CD4-positive, CD25-positive, alpha-beta regulatory T cell (primary cell): ENCODE measurements around the gene PRDX4. TPM values are rescaled to one million over a fixed set of nuclear protein-coding genes. Genes with fewer than 3 reads are reported as not detected.

ENCODE experiments used
- ATAC-seq, 2 donors: fragments of 150-1000 bp; cut with Tn5 transposase; one replicate each; pipeline ENCODE4 v1.10.0; 2021; ENCODE audit warnings: low read depth in 2 of 2, moderate number of reproducible peaks in 2 of 2, moderate library complexity in 1 of 2
- DNase-seq, 3 donors: peaks; one replicate each; pipeline versions ENCODE4 v3.0.0 to v3.0.0-alpha.2; 2012 to 2022; ENCODE audit warnings: mixed read lengths in 1 of 3
- H3K27ac ChIP-seq: one replicate; pipeline ENCODE4 v1.7.0; 2013; ENCODE audit warnings: mild to moderate bottlenecking, low read length; ENCODE audit not compliant: insufficient read depth, poor library complexity, severe bottlenecking
- H3K27me3 ChIP-seq: one replicate; pipeline ENCODE4 v1.7.0; 2013; ENCODE audit warnings: low read length; ENCODE audit not compliant: control insufficient read depth, insufficient read depth
- H3K36me3 ChIP-seq: one replicate; pipeline ENCODE4 v1.7.0; 2013; ENCODE audit warnings: mild to moderate bottlenecking, low read length, moderate library complexity; ENCODE audit not compliant: control insufficient read depth, insufficient read depth
- H3K4me1 ChIP-seq: 2 replicates; pipeline ENCODE4 v1.7.0; 2013; ENCODE audit warnings: mild to moderate bottlenecking, low read length; ENCODE audit not compliant: insufficient read depth, control insufficient read depth, poor library complexity, severe bottlenecking
- H3K4me3 ChIP-seq: one replicate; pipeline ENCODE4 v1.7.0; 2013; ENCODE audit warnings: low read depth, mild to moderate bottlenecking, low read length, moderate library complexity
- H3K9me3 ChIP-seq, 2 experiments: 1 replicate in 1 of 2; 2 replicates in 1 of 2; pipeline ENCODE4 v1.7.0; 2013; ENCODE audit warnings: low read length in 2 of 2, mild to moderate bottlenecking in 1 of 2, moderate library complexity in 1 of 2; ENCODE audit not compliant: control insufficient read depth in 2 of 2
- H3K27ac Mint-ChIP-seq, 3 donors: one replicate each; pipeline ENCODE4 v1.8.0; 2020 to 2022; ENCODE audit warnings: mild to moderate bottlenecking in 3 of 3, mixed read lengths in 3 of 3, moderate library complexity in 2 of 3
- H3K27me3 Mint-ChIP-seq: one replicate; pipeline ENCODE4 v1.8.0; 2022; ENCODE audit warnings: mild to moderate bottlenecking, mixed read lengths
- H3K36me3 Mint-ChIP-seq: one replicate; pipeline ENCODE4 v1.8.0; 2020; ENCODE audit warnings: mixed read lengths
- H3K4me1 Mint-ChIP-seq, 4 donors: one replicate each; pipeline ENCODE4 v1.8.0; 2020 to 2022; ENCODE audit warnings: mixed read lengths in 4 of 4, mild to moderate bottlenecking in 1 of 4
- H3K4me3 Mint-ChIP-seq, 4 donors: one replicate each; pipeline ENCODE4 v1.8.0; 2020 to 2022; ENCODE audit warnings: mild to moderate bottlenecking in 4 of 4, mixed read lengths in 4 of 4, moderate library complexity in 3 of 4
- H3K9me3 Mint-ChIP-seq, 7 donors: one replicate each; pipeline ENCODE4 v1.8.0; 2020 to 2022; ENCODE audit warnings: mixed read lengths in 7 of 7, mild to moderate bottlenecking in 3 of 7, moderate library complexity in 2 of 7
- polyA plus RNA-seq, 4 donors: library from polyadenylated mRNA; unstranded; fragments of 300-500 nt; fragmentation: Illumina TruSeq; gene quantifications; one replicate each; pipeline ENCODE4 v1.2.3, GENCODE V29; 2021
- total RNA-seq: library from RNA; stranded (reverse); gene quantifications from one replicate; pipeline ENCODE4 v1.2.3, GENCODE V29; 2022

The PRDX4 gene
- total and polyA plus RNA-seq, 5 donors from 2014 or later: 7.9 to 58.2 (median 46.0) TPM

GRCh38 chrX:23661671-23662070 is 5.6 kb upstream of the PRDX4 start:
- H3K27me3 ChIP-seq: no peaks in the 10 kb centered on the region
- H3K4me1 Mint-ChIP-seq: peaks cover 12 to 27% (median 20%) of the 10 kb centered on the region in 4 donors
- H3K4me3 ChIP-seq: no peak overlapping the region
- H3K27me3 Mint-ChIP-seq: no peaks in the 10 kb centered on the region
- no peak for DNase-seq
- H3K27ac ChIP-seq: peak overlapping the region; percentile 43
- H3K4me3 Mint-ChIP-seq: peak overlapping the region in 1 of 4 donors; percentile 50
- peaks cover 16% of the 10 kb centered on the region for H3K4me1 ChIP-seq
- no peak for ATAC-seq
- H3K36me3 ChIP-seq: no peaks in the 10 kb centered on the region
- no peaks in the 10 kb centered on the region for H3K9me3 ChIP-seq
- H3K36me3 Mint-ChIP-seq: no peaks in the 10 kb centered on the region
- H3K27ac Mint-ChIP-seq: peak overlapping the region in 1 of 3 donors; percentile 2
- peaks cover 0 to 2% (median 0%) of the 10 kb centered on the region in 7 donors for H3K9me3 Mint-ChIP-seq

- ATAC-seq: peak in 1 of 2 donors; percentile 64
- Mint-ChIP-seq H3K27ac (peak overlapping the region; percentile 2 to 71 (median 13)), H3K36me3 (no peaks in the 10 kb centered on the region), H3K4me3 (peak overlapping the region in 3 of 4 donors; percentile 7 to 83 (median 50)), H3K4me1 (peaks cover 12 to 31% (median 20%) of the 10 kb centered on the region in 4 donors), H3K27me3 (no peaks in the 10 kb centered on the region), H3K9me3 (peaks cover 0 to 2% (median 0%) of the 10 kb centered on the region in 7 donors)
- Histone ChIP-seq H3K27ac (peak overlapping the region; percentile 43), H3K9me3 (no peaks in the 10 kb centered on the region), H3K4me1 (peaks cover 16% of the 10 kb centered on the region), H3K27me3 (no peaks in the 10 kb centered on the region), H3K36me3 (no peaks in the 10 kb centered on the region), H3K4me3 (peak overlapping the region; percentile 60)
- peak in 2 of 3 donors; percentile 34 to 69 for DNase-seq
These were observed 5.1 kb upstream of the PRDX4 start for GRCh38 chrX:23662187-23662586.

GRCh38 chrX:23662853-23663252 is 4.4 kb upstream of the PRDX4 start:
- Mint-ChIP-seq H3K4me1 (peaks cover 12 to 32% (median 21%) of the 10 kb centered on the region in 4 donors), H3K9me3 (peaks cover 0 to 2% (median 0%) of the 10 kb centered on the region in 7 donors), H3K27ac (no peak overlapping the region), H3K36me3 (no peaks in the 10 kb centered on the region), H3K4me3 (peak overlapping the region in 1 of 4 donors; percentile 50), H3K27me3 (no peaks in the 10 kb centered on the region)
- H3K36me3 ChIP-seq: no peaks in the 10 kb centered on the region
- DNase-seq (peak in 1 of 3 donors; percentile 34), ATAC-seq (no peak)
- no peaks in the 10 kb centered on the region for H3K27me3 ChIP-seq
- H3K27ac ChIP-seq: peak overlapping the region; percentile 43
- peaks cover 16% of the 10 kb centered on the region for H3K4me1 ChIP-seq
- peak overlapping the region; percentile 24 for H3K4me3 ChIP-seq
- no peaks in the 10 kb centered on the region for H3K9me3 ChIP-seq

GRCh38 chrX:23664496-23664895 is 2.8 kb upstream of the PRDX4 start:
- no peak for ATAC-seq

GRCh38 chrX:23666282-23666681 is 1.0 kb upstream of the PRDX4 start:
- peak overlapping the region in 1 of 3 donors; percentile 57 for H3K27ac Mint-ChIP-seq
- DNase-seq (no peak), ATAC-seq (no peak)
- Histone ChIP-seq H3K27me3 (no peaks in the 10 kb centered on the region), H3K4me3 (no peak overlapping the region), H3K36me3 (no peaks in the 10 kb centered on the region), H3K9me3 (no peaks in the 10 kb centered on the region), H3K27ac (no peak overlapping the region), H3K4me1 (peaks cover 21% of the 10 kb centered on the region)
- H3K27me3 Mint-ChIP-seq: no peaks in the 10 kb centered on the region
- peaks cover 0 to 2% (median 0%) of the 10 kb centered on the region in 7 donors for H3K9me3 Mint-ChIP-seq
- no peaks in the 10 kb centered on the region for H3K36me3 Mint-ChIP-seq
- peak overlapping the region in 3 of 4 donors; percentile 33 to 88 (median 80) for H3K4me3 Mint-ChIP-seq
- H3K4me1 Mint-ChIP-seq: peaks cover 14 to 36% (median 25%) of the 10 kb centered on the region in 4 donors

More at GRCh38 chrX:23664496-23664895, 2.8 kb upstream of the PRDX4 start:
- Histone ChIP-seq H3K4me3 (no peak overlapping the region), H3K27ac (no peak overlapping the region), H3K4me1 (peaks cover 23% of the 10 kb centered on the region), H3K36me3 (no peaks in the 10 kb centered on the region), H3K27me3 (no peaks in the 10 kb centered on the region), H3K9me3 (no peaks in the 10 kb centered on the region)
- Mint-ChIP-seq H3K27ac (peak overlapping the region in 1 of 3 donors; percentile 38), H3K9me3 (peaks cover 0 to 2% (median 0%) of the 10 kb centered on the region in 7 donors), H3K4me3 (peak overlapping the region in 1 of 4 donors; percentile 69), H3K36me3 (no peaks in the 10 kb centered on the region), H3K27me3 (no peaks in the 10 kb centered on the region), H3K4me1 (peaks cover 14 to 40% (median 25%) of the 10 kb centered on the region in 4 donors)
- no peak for DNase-seq

- no peak for DNase-seq
- Mint-ChIP-seq H3K9me3 (peaks cover 0 to 2% (median 0%) of the 10 kb centered on the region in 7 donors), H3K4me3 (peak overlapping the region; percentile 82 to 98 (median 90)), H3K27me3 (no peaks in the 10 kb centered on the region), H3K27ac (peak overlapping the region; percentile 57 to 83 (median 69)), H3K36me3 (no peaks in the 10 kb centered on the region), H3K4me1 (peaks cover 0 to 20% (median 10%) of the 10 kb centered on the region in 4 donors)
- peaks cover 3% of the 10 kb centered on the region for H3K36me3 ChIP-seq
- no peak for ATAC-seq
- peak overlapping the region; percentile 87 for H3K27ac ChIP-seq
- no peaks in the 10 kb centered on the region for H3K27me3 ChIP-seq
- peaks cover 7% of the 10 kb centered on the region for H3K4me1 ChIP-seq
- peak overlapping the region; percentile 82 for H3K4me3 ChIP-seq
- H3K9me3 ChIP-seq: no peaks in the 10 kb centered on the region
These were observed 1.0 kb downstream of the PRDX4 start for GRCh38 chrX:23668335-23668734.

- no peak overlapping the region for H3K4me3 ChIP-seq
- Mint-ChIP-seq H3K4me3 (no peak overlapping the region), H3K9me3 (peaks cover 0 to 2% (median 0%) of the 10 kb centered on the region in 7 donors), H3K4me1 (peaks cover 0 to 20% (median 10%) of the 10 kb centered on the region in 4 donors), H3K36me3 (no peaks in the 10 kb centered on the region), H3K27ac (no peak overlapping the region), H3K27me3 (no peaks in the 10 kb centered on the region)
- peaks cover 11% of the 10 kb centered on the region for H3K36me3 ChIP-seq
- H3K27me3 ChIP-seq: no peaks in the 10 kb centered on the region
- ATAC-seq (no peak), DNase-seq (no peak)
- H3K9me3 ChIP-seq: no peaks in the 10 kb centered on the region
- peaks cover 7% of the 10 kb centered on the region for H3K4me1 ChIP-seq
- no peak overlapping the region for H3K27ac ChIP-seq
These were observed 3.2 kb downstream of the PRDX4 start for GRCh38 chrX:23670528-23670927.

GRCh38 chrX:23673108-23673507 is 5.8 kb downstream of the PRDX4 start:
- peaks cover 3% of the 10 kb centered on the region for H3K36me3 Mint-ChIP-seq
- no peaks in the 10 kb centered on the region for H3K27me3 Mint-ChIP-seq
- H3K36me3 ChIP-seq: peaks cover 11% of the 10 kb centered on the region
- no peak for ATAC-seq
- no peak overlapping the region for H3K4me3 Mint-ChIP-seq
- DNase-seq: no peak
- peaks cover 0 to 19% (median 9%) of the 10 kb centered on the region in 4 donors for H3K4me1 Mint-ChIP-seq
- no peaks in the 10 kb centered on the region for H3K9me3 Mint-ChIP-seq
- peaks cover 6% of the 10 kb centered on the region for H3K4me1 ChIP-seq
- H3K9me3 ChIP-seq: no peaks in the 10 kb centered on the region
- H3K27me3 ChIP-seq: no peaks in the 10 kb centered on the region
- peak overlapping the region in 1 of 3 donors; percentile 56 for H3K27ac Mint-ChIP-seq
- no peak overlapping the region for H3K27ac ChIP-seq
- H3K4me3 ChIP-seq: no peak overlapping the region
